ENCODE data around the gene ASNS. TPM values are rescaled to one million over a fixed set of nuclear protein-coding genes. Genes with fewer than 3 reads are reported as not detected.

The ASNS gene
- polyA plus RNA-seq, 1 of the 3 experiments (the other 2 are of a cell fraction), result 11.8 TPM

- POLR2A ChIA-PET, result interaction anchor here (1.3 to 1.5 kb wide), 2 partner anchors 99 to 754 kb away, joined by 6 to 11 read pairs; partner anchors contain the start of gene SDHAF3
- H3K27ac ChIP-seq (ENCODE audit: low read depth in 2 of 2, low read length in 1 of 2), result peak overlapping the region; percentile 61 to 84; a peak in 3 of 4 replicates
Observed at GRCh38 chr7:97871659-97872024, 566 bp downstream of the ASNS start.

More at GRCh38 chr7:97871659-97872024, 566 bp downstream of the ASNS start:
- no peak for DNase-seq
- Histone ChIP-seq H3K4me1 (ENCODE audit: control insufficient read depth in 1 of 2, insufficient read depth in 2 of 2, low read depth in 1 of 2, low read length in 1 of 2) (peaks cover 4 to 6% of the 10 kb centered on the region in 2 experiments; a peak in 3 of 4 replicates), H2AFZ (ENCODE audit: low read depth) (peak overlapping the region; percentile 98), H3K79me2 (ENCODE audit: insufficient read depth) (peaks cover 3% of the 10 kb centered on the region), H3F3A (replicated peaks; ENCODE audit: insufficient read depth) (no peaks in the 10 kb centered on the region), H3K9me3 (no peaks in the 10 kb centered on the region), H3K4me3 (ENCODE audit: low read depth in 2 of 2, low read length in 1 of 2) (peak overlapping the region; percentile 98 to 100), H3K36me3 (replicated peaks in 1 of 2; ENCODE audit: control insufficient read depth in 1 of 2, insufficient read depth in 2 of 2, low read length in 1 of 2) (peaks cover 6 to 20% of the 10 kb centered on the region in 2 experiments), H3K9me2 (no peaks in the 10 kb centered on the region), H4K20me1 (ENCODE audit: insufficient read depth) (no peaks in the 10 kb centered on the region), H3K27me3 (ENCODE audit: insufficient read depth) (no peaks in the 10 kb centered on the region), H3K9ac (peak overlapping the region; percentile 84), H3K4me2 (peak overlapping the region; percentile 98)
- CTCF ChIA-PET, result interaction anchor here (1.3 to 1.4 kb wide), 3 partner anchors 19 to 141 kb away, joined by 3 to 6 read pairs (median 4); no protein-coding TSS in a partner anchor
- TF ChIP-seq RCOR1 (IDR thresholded peaks at IDR 0.05; ENCODE audit: low read length) (no peak), FOXM1 (IDR thresholded peaks at IDR 0.05; ENCODE audit: low read depth) (no peak), REST (IDR thresholded peaks at IDR 0.05; ENCODE audit: low read depth, low read length) (no peak), RAD21 (IDR thresholded peaks at IDR 0.05; ENCODE audit: low read length) (no peak), JUND (IDR thresholded peaks at IDR 0.05) (no peak), GABPA (IDR thresholded peaks at IDR 0.05; ENCODE audit: low read depth) (no peak), YY1 (IDR thresholded peaks at IDR 0.05; ENCODE audit: low read depth) (no peak), SMC3 (IDR thresholded peaks at IDR 0.05; ENCODE audit: low read depth, low read length) (no peak), TAF1 (IDR thresholded peaks at IDR 0.05; ENCODE audit: borderline replicate concordance, low read depth, low read length) (no peak), ELF1 (IDR thresholded peaks at IDR 0.05) (no peak), ZBTB33 (IDR thresholded peaks at IDR 0.05; ENCODE audit: borderline replicate concordance, low read depth) (no peak), EZH2phosphoT487 (IDR thresholded peaks at IDR 0.05; ENCODE audit: borderline replicate concordance, low read depth) (no peak), TCF12 (IDR thresholded peaks at IDR 0.05) (no peak), IRF3 (IDR thresholded peaks at IDR 0.05; ENCODE audit: low read depth, low read length) (no peak), MXI1 (IDR thresholded peaks at IDR 0.05; ENCODE audit: low read depth, low read length) (no peak), GATA2 (CRISPR knock-in tag; IDR thresholded peaks at IDR 0.05) (no peak)
- 2% methylated on average over 21 of the region's 21 CpGs for WGBS (ENCODE audit: low lambda C conversion rate)

All from SK-N-SH (cell line).